ENCODE data around the gene SVIL. TPM values are rescaled to one million over a fixed set of nuclear protein-coding genes. Genes with fewer than 3 reads are reported as not detected.

SVIL gene
- total and polyA plus RNA-seq, 4 donors: 3.1 to 26.0 (median 9.4) TPM

DNA sequence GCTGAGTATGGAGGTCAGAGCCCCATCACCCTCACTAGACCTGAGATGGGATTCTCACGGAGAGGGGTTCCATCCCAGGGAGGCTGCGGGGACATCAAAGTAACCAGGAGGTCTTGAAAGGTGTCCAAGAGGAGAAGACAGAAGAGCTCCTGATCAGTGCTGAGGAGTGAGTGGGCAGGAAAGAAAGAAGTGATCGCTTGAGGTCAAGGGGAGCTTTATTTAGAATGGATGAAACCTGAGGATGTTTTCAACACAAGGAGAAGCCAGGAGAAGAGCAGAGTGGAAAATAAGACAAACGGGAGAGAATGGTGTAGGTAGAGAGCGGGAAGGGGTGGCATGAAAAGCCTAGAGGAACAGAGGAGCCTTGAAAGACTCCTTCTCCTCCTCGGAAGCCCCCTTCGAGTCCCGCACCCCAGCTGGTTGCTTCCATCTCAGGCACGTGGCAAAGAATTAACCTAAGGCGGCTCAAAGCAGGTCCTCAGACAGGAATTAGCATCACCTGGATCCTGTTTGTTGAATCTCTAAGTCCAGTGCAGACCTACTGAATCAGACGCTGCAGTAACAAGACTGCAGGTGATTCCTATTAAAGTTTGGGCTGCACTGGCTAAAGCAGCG is 5.8 kb downstream of the SVIL start:
- TF ChIP-seq EGR1 (IDR thresholded peaks at IDR 0.05; ENCODE audit: low read depth in 2 of 2): no peak
- TF ChIP-seq GABPA (IDR thresholded peaks at IDR 0.05 in 1 of 2, conservative IDR thresholded peaks at IDR 0.05 in 1 of 2): no peak
- H3K9ac ChIP-seq (ENCODE audit: low read depth in 1 of 2, low read length in 2 of 2): no peak overlapping the region
- WGBS: 94% methylated on average over 12 of the region's 12 CpGs

DNA sequence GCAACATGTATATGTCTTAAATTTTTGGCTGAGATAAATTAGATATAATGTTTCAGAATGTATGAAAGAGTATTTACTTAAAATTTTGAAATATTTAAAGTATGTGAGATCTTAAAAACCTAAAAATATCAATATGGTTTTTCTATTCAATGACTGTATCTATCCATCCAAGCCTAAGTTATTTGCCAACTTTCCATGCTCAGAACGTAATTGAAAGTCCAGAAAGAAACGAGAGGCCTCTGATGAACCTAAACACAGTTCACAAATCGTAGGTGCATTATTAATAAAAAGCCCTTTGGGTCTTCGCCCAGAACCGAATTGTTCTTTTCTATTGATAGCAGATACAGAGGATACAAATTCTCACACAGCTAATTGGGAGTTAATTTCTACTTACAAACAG is 6.5 kb downstream of the SVIL start:
- Histone ChIP-seq H3K4me1 (ENCODE audit: control insufficient read depth in 4 of 4, insufficient read depth in 4 of 4, low read length in 3 of 4) (peaks cover 0 to 14% (median 7%) of the 10 kb centered on the region in 4 donors), H3K9me3 (ENCODE audit: control insufficient read depth in 4 of 4, low read length in 3 of 4) (no peaks in the 10 kb centered on the region), H3K9ac (ENCODE audit: low read depth in 1 of 2, low read length in 2 of 2) (no peak overlapping the region), H3K27me3 (ENCODE audit: control insufficient read depth in 4 of 4, insufficient read depth in 4 of 4, low read length in 3 of 4) (no peaks in the 10 kb centered on the region), H3K4me3 (ENCODE audit: low read depth in 1 of 3, low read length in 3 of 3) (no peak overlapping the region), H3K27ac (ENCODE audit: low read depth in 1 of 2, low read length in 2 of 2) (no peak overlapping the region), H3K36me3 (ENCODE audit: control insufficient read depth in 4 of 4, insufficient read depth in 3 of 4, low read depth in 1 of 4, low read length in 3 of 4) (no peaks in the 10 kb centered on the region)
- TF ChIP-seq, protein P1, sequence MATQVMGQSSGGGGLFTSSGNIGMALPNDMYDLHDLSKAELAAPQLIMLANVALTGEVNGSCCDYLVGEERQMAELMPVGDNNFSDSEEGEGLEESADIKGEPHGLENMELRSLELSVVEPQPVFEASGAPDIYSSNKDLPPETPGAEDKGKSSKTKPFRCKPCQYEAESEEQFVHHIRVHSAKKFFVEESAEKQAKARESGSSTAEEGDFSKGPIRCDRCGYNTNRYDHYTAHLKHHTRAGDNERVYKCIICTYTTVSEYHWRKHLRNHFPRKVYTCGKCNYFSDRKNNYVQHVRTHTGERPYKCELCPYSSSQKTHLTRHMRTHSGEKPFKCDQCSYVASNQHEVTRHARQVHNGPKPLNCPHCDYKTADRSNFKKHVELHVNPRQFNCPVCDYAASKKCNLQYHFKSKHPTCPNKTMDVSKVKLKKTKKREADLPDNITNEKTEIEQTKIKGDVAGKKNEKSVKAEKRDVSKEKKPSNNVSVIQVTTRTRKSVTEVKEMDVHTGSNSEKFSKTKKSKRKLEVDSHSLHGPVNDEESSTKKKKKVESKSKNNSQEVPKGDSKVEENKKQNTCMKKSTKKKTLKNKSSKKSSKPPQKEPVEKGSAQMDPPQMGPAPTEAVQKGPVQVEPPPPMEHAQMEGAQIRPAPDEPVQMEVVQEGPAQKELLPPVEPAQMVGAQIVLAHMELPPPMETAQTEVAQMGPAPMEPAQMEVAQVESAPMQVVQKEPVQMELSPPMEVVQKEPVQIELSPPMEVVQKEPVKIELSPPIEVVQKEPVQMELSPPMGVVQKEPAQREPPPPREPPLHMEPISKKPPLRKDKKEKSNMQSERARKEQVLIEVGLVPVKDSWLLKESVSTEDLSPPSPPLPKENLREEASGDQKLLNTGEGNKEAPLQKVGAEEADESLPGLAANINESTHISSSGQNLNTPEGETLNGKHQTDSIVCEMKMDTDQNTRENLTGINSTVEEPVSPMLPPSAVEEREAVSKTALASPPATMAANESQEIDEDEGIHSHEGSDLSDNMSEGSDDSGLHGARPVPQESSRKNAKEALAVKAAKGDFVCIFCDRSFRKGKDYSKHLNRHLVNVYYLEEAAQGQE (IDR thresholded peaks at IDR 0.05): no peak
- TF ChIP-seq, protein P2, sequence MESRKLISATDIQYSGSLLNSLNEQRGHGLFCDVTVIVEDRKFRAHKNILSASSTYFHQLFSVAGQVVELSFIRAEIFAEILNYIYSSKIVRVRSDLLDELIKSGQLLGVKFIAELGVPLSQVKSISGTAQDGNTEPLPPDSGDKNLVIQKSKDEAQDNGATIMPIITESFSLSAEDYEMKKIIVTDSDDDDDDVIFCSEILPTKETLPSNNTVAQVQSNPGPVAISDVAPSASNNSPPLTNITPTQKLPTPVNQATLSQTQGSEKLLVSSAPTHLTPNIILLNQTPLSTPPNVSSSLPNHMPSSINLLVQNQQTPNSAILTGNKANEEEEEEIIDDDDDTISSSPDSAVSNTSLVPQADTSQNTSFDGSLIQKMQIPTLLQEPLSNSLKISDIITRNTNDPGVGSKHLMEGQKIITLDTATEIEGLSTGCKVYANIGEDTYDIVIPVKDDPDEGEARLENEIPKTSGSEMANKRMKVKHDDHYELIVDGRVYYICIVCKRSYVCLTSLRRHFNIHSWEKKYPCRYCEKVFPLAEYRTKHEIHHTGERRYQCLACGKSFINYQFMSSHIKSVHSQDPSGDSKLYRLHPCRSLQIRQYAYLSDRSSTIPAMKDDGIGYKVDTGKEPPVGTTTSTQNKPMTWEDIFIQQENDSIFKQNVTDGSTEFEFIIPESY (IDR thresholded peaks at IDR 0.05): no peak
- TF ChIP-seq, protein P3, sequence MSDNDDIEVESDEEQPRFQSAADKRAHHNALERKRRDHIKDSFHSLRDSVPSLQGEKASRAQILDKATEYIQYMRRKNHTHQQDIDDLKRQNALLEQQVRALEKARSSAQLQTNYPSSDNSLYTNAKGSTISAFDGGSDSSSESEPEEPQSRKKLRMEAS (IDR thresholded peaks at IDR 0.05): no peak
- TF ChIP-seq, protein P4, sequence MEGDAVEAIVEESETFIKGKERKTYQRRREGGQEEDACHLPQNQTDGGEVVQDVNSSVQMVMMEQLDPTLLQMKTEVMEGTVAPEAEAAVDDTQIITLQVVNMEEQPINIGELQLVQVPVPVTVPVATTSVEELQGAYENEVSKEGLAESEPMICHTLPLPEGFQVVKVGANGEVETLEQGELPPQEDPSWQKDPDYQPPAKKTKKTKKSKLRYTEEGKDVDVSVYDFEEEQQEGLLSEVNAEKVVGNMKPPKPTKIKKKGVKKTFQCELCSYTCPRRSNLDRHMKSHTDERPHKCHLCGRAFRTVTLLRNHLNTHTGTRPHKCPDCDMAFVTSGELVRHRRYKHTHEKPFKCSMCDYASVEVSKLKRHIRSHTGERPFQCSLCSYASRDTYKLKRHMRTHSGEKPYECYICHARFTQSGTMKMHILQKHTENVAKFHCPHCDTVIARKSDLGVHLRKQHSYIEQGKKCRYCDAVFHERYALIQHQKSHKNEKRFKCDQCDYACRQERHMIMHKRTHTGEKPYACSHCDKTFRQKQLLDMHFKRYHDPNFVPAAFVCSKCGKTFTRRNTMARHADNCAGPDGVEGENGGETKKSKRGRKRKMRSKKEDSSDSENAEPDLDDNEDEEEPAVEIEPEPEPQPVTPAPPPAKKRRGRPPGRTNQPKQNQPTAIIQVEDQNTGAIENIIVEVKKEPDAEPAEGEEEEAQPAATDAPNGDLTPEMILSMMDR (IDR thresholded peaks at IDR 0.05; ENCODE audit: low read depth, low read length, missing input control): no peak
- TF ChIP-seq JUND (IDR thresholded peaks at IDR 0.05) (no peak), YY1 (IDR thresholded peaks at IDR 0.05) (no peak), GABPA (IDR thresholded peaks at IDR 0.05 in 1 of 2, conservative IDR thresholded peaks at IDR 0.05 in 1 of 2) (no peak), RXRA (IDR thresholded peaks at IDR 0.05) (no peak), HNF4A (conservative IDR thresholded peaks at IDR 0.05) (no peak), EGR1 (IDR thresholded peaks at IDR 0.05; ENCODE audit: low read depth in 2 of 2) (no peak), SP1 (IDR thresholded peaks at IDR 0.05) (no peak), RAD21 (IDR thresholded peaks at IDR 0.05) (no peak), FOXA1 (IDR thresholded peaks at IDR 0.05) (no peak), FOXA2 (IDR thresholded peaks at IDR 0.05) (no peak), HNF4G (IDR thresholded peaks at IDR 0.05) (no peak), NR2F2 (IDR thresholded peaks at IDR 0.05) (no peak)
- TF ChIP-seq, protein P5, sequence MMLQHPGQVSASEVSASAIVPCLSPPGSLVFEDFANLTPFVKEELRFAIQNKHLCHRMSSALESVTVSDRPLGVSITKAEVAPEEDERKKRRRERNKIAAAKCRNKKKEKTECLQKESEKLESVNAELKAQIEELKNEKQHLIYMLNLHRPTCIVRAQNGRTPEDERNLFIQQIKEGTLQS (IDR thresholded peaks at IDR 0.05): no peak
- no peak for DNase-seq (ENCODE audit: low spot score)
- 60% methylated on average over 5 of the region's 5 CpGs for WGBS

More for the DNA sequence above, 5.8 kb downstream of the SVIL start:
- H3K27me3 ChIP-seq (ENCODE audit: control insufficient read depth in 4 of 4, insufficient read depth in 4 of 4, low read length in 3 of 4): no peaks in the 10 kb centered on the region
- peaks cover 0 to 14% (median 7%) of the 10 kb centered on the region in 4 donors for H3K4me1 ChIP-seq (ENCODE audit: control insufficient read depth in 4 of 4, insufficient read depth in 4 of 4, low read length in 3 of 4)
- H3K36me3 ChIP-seq (ENCODE audit: control insufficient read depth in 4 of 4, insufficient read depth in 3 of 4, low read depth in 1 of 4, low read length in 3 of 4): no peaks in the 10 kb centered on the region
- DNase-seq (ENCODE audit: low spot score): no peak
- H3K4me3 ChIP-seq (ENCODE audit: low read depth in 1 of 3, low read length in 3 of 3): no peak overlapping the region
- H3K9me3 ChIP-seq (ENCODE audit: control insufficient read depth in 4 of 4, low read length in 3 of 4): no peaks in the 10 kb centered on the region
- no peak overlapping the region for H3K27ac ChIP-seq (ENCODE audit: low read depth in 1 of 2, low read length in 2 of 2)
